Kidney (tissue), 14 donors: ENCODE measurements around the gene TM9SF4. TPM values are rescaled to one million over a fixed set of nuclear protein-coding genes. Genes with fewer than 3 reads are reported as not detected.

Experiments
- DNase-seq, 5 donors: peaks; one replicate each; pipeline ENCODE4 v3.0.0-alpha.2; 2013 to 2020
- FAIRE-seq: peaks from 2 replicates; lab custom pipeline; 2012; peaks lifted over from hg19 to GRCh38; lab: Jason Lieb, UNC
- H3K27ac ChIP-seq, 2 donors: one replicate each; pipeline ENCODE4 v1.7.0; 2013; ENCODE audit warnings: low read depth in 2 of 2, low read length in 2 of 2, inconsistent platforms in 1 of 2
- H3K27me3 ChIP-seq: one replicate; pipeline ENCODE4 v1.7.1; 2013; ENCODE audit warnings: low read length, inconsistent platforms; ENCODE audit not compliant: control insufficient read depth, insufficient read depth
- H3K36me3 ChIP-seq, 3 donors: one replicate each; pipeline versions ENCODE4 v1.7.0 to v1.7.1; 2013; ENCODE audit warnings: low read length in 3 of 3, control low read depth in 1 of 3, inconsistent platforms in 1 of 3; ENCODE audit not compliant: insufficient read depth in 3 of 3, control insufficient read depth in 2 of 3
- H3K4me1 ChIP-seq, 3 donors: one replicate each; pipeline versions ENCODE4 v1.7.0 to v1.7.1; 2013; ENCODE audit warnings: low read length in 3 of 3, inconsistent platforms in 1 of 3, low read depth in 1 of 3; ENCODE audit not compliant: control insufficient read depth in 2 of 3, insufficient read depth in 2 of 3
- H3K4me3 ChIP-seq, 3 donors: one replicate each; pipeline versions ENCODE4 v1.7.0 to v1.8.1; 2013; ENCODE audit warnings: low read length in 3 of 3, control low read depth in 1 of 3, inconsistent platforms in 1 of 3
- H3K9ac ChIP-seq, 3 donors: one replicate each; pipeline versions ENCODE4 v1.7.0 to v1.7.1; 2013; ENCODE audit warnings: low read length in 3 of 3, control low read depth in 1 of 3, inconsistent platforms in 1 of 3
- H3K9me3 ChIP-seq, 3 donors: one replicate each; pipeline versions ENCODE4 v1.7.0 to v1.7.1; 2013; ENCODE audit warnings: low read length in 3 of 3, control low read depth in 1 of 3, inconsistent platforms in 1 of 3; ENCODE audit not compliant: control insufficient read depth in 2 of 3, insufficient read depth in 1 of 3
- intact Hi-C: fragments of 100-400 bp; cut with DNase I; formaldehyde crosslinking; loops from one replicate; pipeline ENCODE4 v1.11.1; 2022
- polyA plus RNA-seq: library from polyadenylated mRNA; stranded (reverse); fragments of 350-450 nt; fragmentation: Illumina TruSeq; extraction: RNeasy Lipid Tissue Mini Kit (QIAGEN cat#74804); gene quantifications from one replicate; pipeline ENCODE4 v1.2.3, GENCODE V29; 2014; ENCODE audit warnings: low read depth, low replicate concordance; ENCODE audit not compliant: insufficient read depth
- total RNA-seq: library from RNA; stranded (reverse); fragmentation: NEBNext Ultra II Directional; extraction: Animal tissue kit (Norgen Biotek cat#: 25700); gene quantifications from one replicate; pipeline ENCODE4 v1.2.1, GENCODE V29; 2021
- TF ChIP-seq, protein P1 (sequence below): IDR thresholded peaks from 3 replicates; pipeline ENCODE4 v1.5.1; 2012; ENCODE audit warnings: mild to moderate bottlenecking, moderate library complexity, borderline replicate concordance; ENCODE audit not compliant: insufficient read depth; ENCODE audit errors: extremely low read depth
- donor health status: control.
- donor health status: control.
- donor health status: control.
- donor health status: control.
- donor health status: control.
- donor health status: DM: yes; HTN: yes; CAD: no.
- donor health status: Normal renal cell carcinoma (clear cell type).

The TM9SF4 gene
- total and polyA plus RNA-seq, 2 donors from 2014 or later: 26.3 to 52.0 TPM

DNA sequence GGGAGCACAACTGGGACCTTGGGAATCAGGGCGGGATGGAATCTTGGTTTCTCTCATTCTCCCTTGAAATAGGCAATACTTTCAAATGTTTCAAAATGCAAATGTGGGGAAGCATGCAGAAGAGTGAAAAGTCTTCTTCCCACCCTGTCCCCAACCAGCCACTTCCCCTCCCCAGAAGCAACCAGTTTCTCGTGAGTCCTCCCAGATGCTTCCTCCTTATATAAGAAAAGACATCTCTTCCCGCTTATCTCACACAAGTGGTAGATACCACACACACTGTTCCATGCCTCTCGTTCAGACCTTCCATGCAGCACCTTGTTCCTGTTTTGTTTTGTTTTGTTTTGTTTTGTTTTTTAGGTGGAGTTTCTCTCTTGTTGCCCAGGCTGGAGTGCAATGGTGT, 32.3 kb upstream of the TM9SF4 start:
- TF ChIP-seq, protein P1, sequence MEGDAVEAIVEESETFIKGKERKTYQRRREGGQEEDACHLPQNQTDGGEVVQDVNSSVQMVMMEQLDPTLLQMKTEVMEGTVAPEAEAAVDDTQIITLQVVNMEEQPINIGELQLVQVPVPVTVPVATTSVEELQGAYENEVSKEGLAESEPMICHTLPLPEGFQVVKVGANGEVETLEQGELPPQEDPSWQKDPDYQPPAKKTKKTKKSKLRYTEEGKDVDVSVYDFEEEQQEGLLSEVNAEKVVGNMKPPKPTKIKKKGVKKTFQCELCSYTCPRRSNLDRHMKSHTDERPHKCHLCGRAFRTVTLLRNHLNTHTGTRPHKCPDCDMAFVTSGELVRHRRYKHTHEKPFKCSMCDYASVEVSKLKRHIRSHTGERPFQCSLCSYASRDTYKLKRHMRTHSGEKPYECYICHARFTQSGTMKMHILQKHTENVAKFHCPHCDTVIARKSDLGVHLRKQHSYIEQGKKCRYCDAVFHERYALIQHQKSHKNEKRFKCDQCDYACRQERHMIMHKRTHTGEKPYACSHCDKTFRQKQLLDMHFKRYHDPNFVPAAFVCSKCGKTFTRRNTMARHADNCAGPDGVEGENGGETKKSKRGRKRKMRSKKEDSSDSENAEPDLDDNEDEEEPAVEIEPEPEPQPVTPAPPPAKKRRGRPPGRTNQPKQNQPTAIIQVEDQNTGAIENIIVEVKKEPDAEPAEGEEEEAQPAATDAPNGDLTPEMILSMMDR: no peak
- no peaks in the 10 kb centered on the region for H3K36me3 ChIP-seq
- H3K4me3 ChIP-seq: no peak overlapping the region
- intact Hi-C loops: no loop called here
- H3K27me3 ChIP-seq: no peaks in the 10 kb centered on the region
- DNase-seq (no peak), FAIRE-seq (no peak)
- no peaks in the 10 kb centered on the region for H3K9me3 ChIP-seq
- H3K9ac ChIP-seq: no peak overlapping the region
- H3K27ac ChIP-seq: no peak overlapping the region
- H3K4me1 ChIP-seq: no peaks in the 10 kb centered on the region

DNA sequence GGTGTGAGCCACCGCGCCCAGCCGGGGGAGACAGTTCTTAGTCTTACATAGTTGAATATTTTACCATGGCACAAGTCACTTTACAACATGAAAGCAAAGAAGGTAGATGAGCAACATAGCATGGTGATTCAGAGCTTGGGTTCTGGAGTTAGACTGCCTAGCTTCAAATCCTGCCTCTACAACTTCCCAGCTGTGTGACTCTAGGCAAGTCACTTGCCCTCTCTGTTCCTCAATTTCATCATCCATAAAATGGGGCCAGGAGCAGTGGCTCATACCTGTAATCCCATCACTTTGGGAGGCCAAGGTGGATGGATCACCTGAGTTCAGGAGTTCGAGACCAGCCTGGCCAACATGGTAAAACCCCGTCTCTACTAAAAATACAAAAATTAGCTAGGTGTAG, 31.2 kb upstream of the TM9SF4 start:
- H3K9me3 ChIP-seq: no peaks in the 10 kb centered on the region
- no peak overlapping the region for H3K27ac ChIP-seq
- TF ChIP-seq, protein P1: no peak
- intact Hi-C loops: no loop called here
- no peaks in the 10 kb centered on the region for H3K4me1 ChIP-seq
- DNase-seq: no peak
- FAIRE-seq: no peak
- H3K4me3 ChIP-seq: no peak overlapping the region
- no peak overlapping the region for H3K9ac ChIP-seq
- no peaks in the 10 kb centered on the region for H3K27me3 ChIP-seq
- no peaks in the 10 kb centered on the region for H3K36me3 ChIP-seq

DNA sequence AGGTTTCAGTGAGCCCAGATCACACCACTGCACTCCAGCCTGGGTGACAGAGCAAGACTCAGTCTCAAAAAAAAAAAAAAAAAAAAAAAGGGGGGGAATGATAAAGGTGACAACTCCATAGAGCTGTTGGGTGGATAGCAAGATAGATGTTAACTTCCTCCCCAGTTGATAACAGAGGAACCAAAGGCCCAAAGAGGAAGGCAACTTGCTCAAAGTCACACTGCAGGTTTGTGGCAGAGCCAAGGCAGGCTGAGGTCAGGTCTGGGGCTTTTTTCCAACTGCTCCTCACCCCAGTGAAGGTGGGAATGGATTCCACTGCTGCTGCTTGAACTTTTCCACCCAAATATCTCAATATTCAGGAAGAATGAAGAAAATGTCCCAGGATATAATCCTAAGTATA, 30.7 kb upstream of the TM9SF4 start:
- Histone ChIP-seq H3K4me1 (no peaks in the 10 kb centered on the region), H3K27me3 (no peaks in the 10 kb centered on the region), H3K36me3 (no peaks in the 10 kb centered on the region), H3K27ac (no peak overlapping the region), H3K9ac (no peak overlapping the region), H3K4me3 (no peak overlapping the region), H3K9me3 (no peaks in the 10 kb centered on the region)
- intact Hi-C loops: no loop called here
- TF ChIP-seq, protein P1: no peak
- FAIRE-seq (no peak), DNase-seq (no peak)

- intact Hi-C loops: no loop called here
- TF ChIP-seq, protein P1: no peak
- H3K9me3 ChIP-seq: no peaks in the 10 kb centered on the region
- no peak for FAIRE-seq
- DNase-seq: no peak
- no peaks in the 10 kb centered on the region for H3K36me3 ChIP-seq
- no peak overlapping the region for H3K4me3 ChIP-seq
- H3K9ac ChIP-seq: no peak overlapping the region
- no peaks in the 10 kb centered on the region for H3K27me3 ChIP-seq
- H3K27ac ChIP-seq: no peak overlapping the region
- H3K4me1 ChIP-seq: no peaks in the 10 kb centered on the region
These were observed 29.8 kb upstream of the TM9SF4 start for GRCh38 chr20:32079655-32080109.
